NCI-H1694 treated with DMSO at 0.1 percent for 48 hours (cell line): Measurements from ENCODE around the gene NDUFAF2.
"Not testable (repeated sequence)": the region's sequence is repeated elsewhere in the genome, so short reads cannot be mapped to it uniquely, and the experiment has no call there.

Experiments used
- DNase-seq: peaks from one replicate; lab custom pipeline; 2025; lab: John Stamatoyannopoulos, UW

The NDUFAF2 gene

DNA sequence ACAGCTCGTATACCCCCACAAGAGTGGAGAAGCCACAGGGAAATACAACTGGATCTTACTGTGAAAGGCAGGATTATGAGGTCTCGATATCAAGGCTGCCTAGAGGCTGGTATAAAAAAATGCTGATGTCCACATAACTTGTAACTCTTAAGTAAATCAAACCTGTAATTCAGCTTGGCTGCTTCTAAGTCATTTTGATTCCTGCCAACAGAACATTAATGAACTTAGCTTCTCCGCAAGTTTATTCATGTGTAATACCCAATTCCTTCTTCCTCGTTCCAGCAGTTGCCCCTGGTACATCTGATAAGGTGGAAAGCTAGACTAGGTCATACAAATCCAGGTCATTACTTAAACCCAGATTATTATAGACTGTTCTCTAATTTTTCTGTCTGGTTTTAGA lies 233.7 kb downstream of the NDUFAF2 start:
- no peak for DNase-seq

DNA sequence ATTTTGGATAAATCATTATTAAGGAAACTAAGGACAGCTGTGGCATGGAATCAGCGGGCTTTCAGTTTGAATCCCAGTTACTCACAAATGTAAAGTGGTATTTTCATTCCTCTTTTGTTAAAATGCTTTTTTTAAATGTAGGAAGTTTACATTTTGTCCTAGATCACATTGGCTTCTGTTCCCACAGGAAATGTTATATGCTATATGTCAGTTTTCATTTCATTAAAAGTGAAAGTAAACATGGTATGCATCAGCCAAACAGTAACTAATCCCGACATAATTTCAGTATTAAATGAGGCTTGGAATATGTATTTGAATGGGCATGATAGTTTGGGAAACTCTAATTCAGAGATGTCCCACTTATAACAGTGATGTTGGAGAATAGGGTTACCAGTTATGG lies 235.9 kb downstream of the NDUFAF2 start:
- DNase-seq = no peak

GRCh38 chr5:61182449-61182848 lies 237.4 kb downstream of the NDUFAF2 start:
- no peak for DNase-seq

DNA sequence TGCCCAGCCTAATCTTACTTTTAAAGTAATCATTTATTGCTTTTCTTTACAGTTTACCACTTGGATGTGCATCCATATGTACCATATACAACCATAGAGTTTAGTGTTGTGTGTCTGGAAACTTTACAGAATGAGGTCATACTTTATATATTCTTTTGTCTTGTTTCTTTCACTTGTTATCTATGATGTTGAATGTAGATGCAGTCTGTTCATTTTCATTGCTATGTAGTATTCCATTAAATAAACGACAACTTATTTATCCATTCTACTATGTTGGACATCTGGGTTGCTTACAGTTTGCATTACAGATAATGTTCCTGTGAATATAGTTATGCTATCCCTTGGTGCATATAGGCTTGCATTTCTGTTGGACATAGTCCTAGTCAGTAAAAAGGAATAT lies 238.5 kb downstream of the NDUFAF2 start:
- DNase-seq = no peak

DNA sequence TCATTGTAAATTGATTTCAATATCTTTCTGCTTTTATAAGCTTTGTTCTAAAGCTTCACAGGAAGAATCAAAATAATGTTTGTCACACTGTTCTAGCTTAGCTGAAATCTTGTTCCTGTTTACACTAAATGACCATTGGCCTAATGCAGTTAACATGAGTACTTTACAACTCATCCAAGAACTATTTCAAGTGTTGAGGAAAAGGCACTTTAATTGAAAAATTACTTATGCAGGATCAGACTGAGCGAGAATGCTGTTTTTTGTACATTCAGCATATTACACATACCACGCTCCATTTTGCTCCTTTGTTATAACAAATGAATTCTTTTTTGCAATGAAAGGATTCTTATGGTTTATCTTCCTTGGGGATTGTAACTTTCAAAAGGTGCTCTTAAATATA lies 239.7 kb downstream of the NDUFAF2 start:
- DNase-seq = no peak

- no peak for DNase-seq
Measured at GRCh38 chr5:61186634-61187033, 241.6 kb downstream of the NDUFAF2 start.

DNA sequence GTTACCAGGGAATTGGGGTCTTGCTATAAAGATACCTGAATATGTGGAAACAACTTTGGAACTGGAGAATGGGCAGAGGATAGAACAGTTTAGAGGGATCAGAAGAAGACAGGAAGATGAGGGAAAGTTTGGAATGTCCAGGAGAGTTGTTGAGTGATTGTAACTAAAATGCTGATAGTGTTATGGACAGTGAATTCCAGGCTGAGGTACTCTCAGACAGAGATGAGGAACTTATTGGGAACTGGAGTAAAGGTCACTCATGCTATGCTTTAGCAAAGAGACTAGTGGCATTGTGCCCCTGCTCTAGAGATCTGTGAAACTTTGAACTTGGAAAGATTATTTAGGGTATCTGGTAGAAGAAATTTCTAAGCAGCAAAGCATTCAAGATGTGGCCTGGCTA lies 242.3 kb downstream of the NDUFAF2 start:
- DNase-seq = not testable (repeated sequence)

DNA sequence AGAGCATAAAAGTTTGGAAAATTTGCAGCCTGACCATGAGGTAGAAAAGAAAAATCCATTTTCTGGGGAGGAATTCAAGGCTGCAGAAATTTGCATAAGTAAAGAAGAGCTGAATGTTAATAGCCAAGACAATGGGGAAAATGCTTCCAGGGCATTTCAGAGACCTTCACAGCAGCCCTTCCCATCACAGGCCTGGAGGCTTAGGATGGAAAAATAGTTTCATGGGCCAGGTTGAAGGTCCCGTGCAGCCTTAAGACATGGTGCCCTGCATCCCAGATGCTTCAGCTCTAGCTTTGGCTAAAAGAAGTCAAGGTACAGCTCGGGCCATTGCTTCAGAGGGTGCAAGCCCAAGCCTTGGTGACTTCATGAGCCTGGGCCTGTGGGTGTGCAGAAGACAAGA lies 242.8 kb downstream of the NDUFAF2 start:
- not testable (repeated sequence) for DNase-seq

DNA sequence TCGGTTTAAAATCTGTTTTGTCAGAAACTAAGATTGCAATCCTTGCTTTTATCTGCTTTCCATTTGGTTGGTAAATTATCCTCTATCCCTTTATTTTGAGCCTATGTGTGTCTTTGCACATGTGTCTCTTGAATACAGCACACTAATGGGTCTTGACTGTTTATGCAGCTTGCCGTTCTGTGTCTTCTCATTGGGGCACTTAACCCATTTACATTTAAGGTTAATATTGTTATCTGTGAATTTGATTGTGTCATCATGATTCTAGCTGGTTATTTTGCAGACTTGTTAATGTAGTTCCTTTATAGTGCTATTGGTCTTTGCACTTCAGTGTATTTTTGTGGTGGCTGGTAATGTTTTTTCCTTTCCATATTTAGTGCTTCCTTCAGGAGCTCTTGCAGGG lies 253.6 kb downstream of the NDUFAF2 start:
- no peak for DNase-seq

DNA sequence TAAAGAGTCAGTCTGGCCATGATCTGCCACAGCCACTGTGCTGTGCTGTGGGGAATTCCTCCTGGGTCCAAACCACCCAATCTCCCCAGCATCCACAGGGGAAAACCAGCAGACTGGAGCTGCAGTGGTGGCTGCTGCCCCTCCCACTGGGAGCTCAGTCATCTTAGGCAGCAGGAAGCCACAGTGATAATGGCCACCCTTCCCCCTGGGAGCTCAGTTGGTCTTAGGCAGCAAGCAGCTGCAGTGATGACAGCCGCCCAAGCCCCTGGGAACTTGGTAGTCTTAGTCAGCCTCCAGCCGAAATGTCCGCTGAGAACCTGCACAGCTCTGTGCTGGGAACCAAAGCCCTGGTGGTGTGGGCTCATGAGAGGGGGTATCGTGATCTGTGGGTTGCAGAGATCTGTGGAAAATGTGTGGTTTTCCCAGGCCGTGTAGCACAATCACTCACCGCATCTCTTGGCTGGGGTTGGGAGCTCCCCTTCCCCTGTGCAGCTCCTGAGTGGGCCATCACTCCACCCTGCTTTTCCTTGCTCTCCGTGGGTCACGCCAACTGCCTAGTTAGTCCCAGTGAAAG lies 255.7 kb downstream of the NDUFAF2 start:
- no peak for DNase-seq

- no peak for DNase-seq
Measured at GRCh38 chr5:61202213-61202612, 257.2 kb downstream of the NDUFAF2 start.
